SU-DHL-6 (cell line): ENCODE measurements around the gene CCDC127.

Experiments used
- H2AFZ ChIP-seq: fragments of 200-600 bp; sonication (generic); 2 replicates; pipeline ENCODE4 v1.6.1; 2014; ENCODE audit warnings: low read depth, mild to moderate bottlenecking, moderate library complexity, mixed read lengths, antibody characterized with exemption, low read length; ENCODE audit not compliant: severe bottlenecking
- H3F3A ChIP-seq: fragments of 200-600 bp; shearing (Covaris generic); 2 replicates; pipeline ENCODE4 v1.6.0; 2016; ENCODE audit warnings: antibody characterized with exemption, mild to moderate bottlenecking; ENCODE audit not compliant: insufficient read depth
- H3K27ac ChIP-seq: fragments of 200-600 bp; sonication (generic); 2 replicates; pipeline ENCODE4 v1.5.1; 2016; ENCODE audit warnings: low read depth, mild to moderate bottlenecking, low read length, moderate library complexity, mixed read lengths
- H3K27me3 ChIP-seq: fragments of 200-600 bp; sonication (generic), shearing (Covaris generic); 2 replicates; pipeline ENCODE4 v1.6.0; 2014; ENCODE audit warnings: mild to moderate bottlenecking, low read length
- H3K36me3 ChIP-seq: fragments of 200-600 bp; sonication (generic); 2 replicates; pipeline ENCODE4 v1.6.1; 2014; ENCODE audit warnings: mild to moderate bottlenecking, low read length, mixed read lengths
- H3K4me2 ChIP-seq: fragments of 300-600, 200-600 bp; shearing (Covaris generic), sonication (generic); 2 replicates; pipeline ENCODE4 v1.6.0; 2014; ENCODE audit warnings: low read length, low read depth, mild to moderate bottlenecking; ENCODE audit not compliant: poor library complexity, severe bottlenecking
- H3K4me3 ChIP-seq: fragments of 200-600 bp; sonication (generic); 2 replicates; pipeline ENCODE4 v1.5.1; 2014; ENCODE audit warnings: antibody characterized with exemption, low read length, mild to moderate bottlenecking, mixed read lengths; ENCODE audit not compliant: insufficient read depth, poor library complexity, severe bottlenecking
- H3K79me2 ChIP-seq: fragments of 200-600 bp; sonication (generic); 2 replicates; pipeline ENCODE4 v1.6.1; 2014; ENCODE audit warnings: mild to moderate bottlenecking, low read length, moderate library complexity; ENCODE audit not compliant: insufficient read depth
- H3K9ac ChIP-seq: fragments of 200-600 bp; sonication (generic); 2 replicates; pipeline ENCODE4 v1.7.0; 2014; ENCODE audit warnings: mild to moderate bottlenecking, low read length
- H3K9me2 ChIP-seq: fragments of 200-600 bp; sonication (generic); replicated peaks from 2 replicates; pipeline ENCODE4 v1.6.1; 2014; ENCODE audit warnings: low read length; ENCODE audit not compliant: insufficient read depth
- H3K9me3 ChIP-seq: fragments of 200-600 bp; sonication (generic); 2 replicates; pipeline ENCODE4 v1.6.1; 2014; ENCODE audit warnings: low read length, mixed read lengths; ENCODE audit not compliant: insufficient read depth
- H4K20me1 ChIP-seq: fragments of 200-600 bp; sonication (generic); 2 replicates; pipeline ENCODE4 v1.6.1; 2014; ENCODE audit warnings: low read depth, mild to moderate bottlenecking, antibody characterized with exemption, low read length, moderate library complexity, mixed read lengths
- EZH2phosphoT487 ChIP-seq: fragments of 200-600 bp; sonication (generic), shearing (Covaris generic); conservative IDR thresholded peaks from 2 replicates; pipeline ENCODE4 v1.6.1; 2018; ENCODE audit warnings: mild to moderate bottlenecking, antibody characterized with exemption, low read length, moderate library complexity, mixed read lengths
- TF ChIP-seq, protein P1 (sequence below): fragments of 200-600 bp; sonication (generic); IDR thresholded peaks from one replicate; pipeline ENCODE4 v1.5.1; 2017; ENCODE audit warnings: antibody characterized with exemption, mild to moderate bottlenecking, low read length, moderate library complexity; ENCODE audit not compliant: insufficient read depth, poor library complexity, severe bottlenecking

CCDC127 gene

DNA sequence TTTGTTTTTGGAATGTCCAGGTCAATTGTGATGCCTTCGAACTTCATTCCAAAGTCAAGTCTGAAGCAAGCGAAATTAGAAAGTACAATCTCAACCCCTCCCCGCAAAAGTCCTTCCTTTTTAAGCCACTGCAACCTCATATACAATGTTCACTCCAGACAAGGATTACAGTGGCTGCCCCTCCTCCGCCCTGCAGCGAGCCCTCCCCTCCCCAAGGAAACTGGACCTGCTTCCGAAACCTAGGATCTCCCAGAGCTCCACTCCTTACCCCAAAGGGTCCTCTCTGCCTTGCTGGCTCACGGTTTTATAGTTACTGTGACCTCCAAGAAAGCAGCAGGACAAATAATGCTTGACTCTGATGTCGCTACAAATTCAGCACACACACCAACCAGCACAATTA, 16.3 kb downstream of the CCDC127 start:
- H3K79me2 ChIP-seq: 0 out of 2 replicates have a peak, but pooled peaks cover 3% of the 10 kb centered on the region
- H2AFZ ChIP-seq: no peak overlapping the region
- no peak overlapping the region for H3K9ac ChIP-seq
- 0 out of 2 replicates have a peak, but pooled peaks cover 2% of the 10 kb centered on the region for H3K36me3 ChIP-seq
- no peaks in the 10 kb centered on the region for H3K9me2 ChIP-seq
- 0 out of 2 replicates have a peak, but pooled peaks cover 5% of the 10 kb centered on the region for H4K20me1 ChIP-seq
- H3K4me3 ChIP-seq: no peak overlapping the region
- H3K27ac ChIP-seq: no peak overlapping the region
- no peaks in the 10 kb centered on the region for H3K27me3 ChIP-seq
- H3K9me3 ChIP-seq: no peaks in the 10 kb centered on the region
- no peaks in the 10 kb centered on the region for H3F3A ChIP-seq
- TF ChIP-seq EZH2phosphoT487: no peak
- TF ChIP-seq, protein P1, sequence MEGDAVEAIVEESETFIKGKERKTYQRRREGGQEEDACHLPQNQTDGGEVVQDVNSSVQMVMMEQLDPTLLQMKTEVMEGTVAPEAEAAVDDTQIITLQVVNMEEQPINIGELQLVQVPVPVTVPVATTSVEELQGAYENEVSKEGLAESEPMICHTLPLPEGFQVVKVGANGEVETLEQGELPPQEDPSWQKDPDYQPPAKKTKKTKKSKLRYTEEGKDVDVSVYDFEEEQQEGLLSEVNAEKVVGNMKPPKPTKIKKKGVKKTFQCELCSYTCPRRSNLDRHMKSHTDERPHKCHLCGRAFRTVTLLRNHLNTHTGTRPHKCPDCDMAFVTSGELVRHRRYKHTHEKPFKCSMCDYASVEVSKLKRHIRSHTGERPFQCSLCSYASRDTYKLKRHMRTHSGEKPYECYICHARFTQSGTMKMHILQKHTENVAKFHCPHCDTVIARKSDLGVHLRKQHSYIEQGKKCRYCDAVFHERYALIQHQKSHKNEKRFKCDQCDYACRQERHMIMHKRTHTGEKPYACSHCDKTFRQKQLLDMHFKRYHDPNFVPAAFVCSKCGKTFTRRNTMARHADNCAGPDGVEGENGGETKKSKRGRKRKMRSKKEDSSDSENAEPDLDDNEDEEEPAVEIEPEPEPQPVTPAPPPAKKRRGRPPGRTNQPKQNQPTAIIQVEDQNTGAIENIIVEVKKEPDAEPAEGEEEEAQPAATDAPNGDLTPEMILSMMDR: no peak
- H3K4me2 ChIP-seq: no peak overlapping the region

DNA sequence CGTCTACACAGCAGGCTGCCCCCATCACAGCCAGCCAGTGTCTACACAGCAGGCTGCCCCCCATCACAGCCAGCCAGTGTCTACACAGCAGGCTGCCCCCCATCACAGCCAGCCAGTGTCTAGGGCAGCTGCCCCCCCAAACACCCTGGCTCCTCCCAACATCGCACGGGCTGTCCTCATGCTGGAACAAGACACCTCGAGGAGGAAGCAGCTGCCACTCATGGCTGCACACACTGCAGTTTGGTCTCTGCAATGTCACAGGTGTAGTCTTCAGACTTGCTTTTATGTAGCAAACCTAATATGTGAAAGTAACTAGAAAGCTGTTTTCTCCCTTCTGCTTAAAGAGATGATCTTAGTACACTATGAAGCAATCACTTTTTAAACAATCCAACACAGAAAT, 17.0 kb downstream of the CCDC127 start:
- no peak overlapping the region for H3K4me3 ChIP-seq
- no peaks in the 10 kb centered on the region for H3K79me2 ChIP-seq
- no peak overlapping the region for H3K27ac ChIP-seq

GRCh38 chr5:199950-200645, 17.9 kb downstream of the CCDC127 start:
- 0 out of 2 replicates have a peak, but pooled peaks cover 5% of the 10 kb centered on the region for H4K20me1 ChIP-seq
- H3K27me3 ChIP-seq: no peaks in the 10 kb centered on the region
- no peaks in the 10 kb centered on the region for H3K79me2 ChIP-seq
- H3K36me3 ChIP-seq: 0 out of 2 replicates have a peak, but pooled peaks cover 2% of the 10 kb centered on the region
- no peak overlapping the region for H3K4me3 ChIP-seq
- H3K4me2 ChIP-seq: no peak overlapping the region
- no peaks in the 10 kb centered on the region for H3F3A ChIP-seq
- H3K9ac ChIP-seq: no peak overlapping the region
- TF ChIP-seq EZH2phosphoT487: no peak
- TF ChIP-seq, protein P1: no peak
- no peaks in the 10 kb centered on the region for H3K9me2 ChIP-seq
- H2AFZ ChIP-seq: no peak overlapping the region
- no peaks in the 10 kb centered on the region for H3K9me3 ChIP-seq
- no peak overlapping the region for H3K27ac ChIP-seq

More for the DNA sequence above, 17.0 kb downstream of the CCDC127 start:
- Histone ChIP-seq H3K4me2 (no peak overlapping the region), H3K27me3 (no peaks in the 10 kb centered on the region), H4K20me1 (0 out of 2 replicates have a peak, but pooled peaks cover 5% of the 10 kb centered on the region), H3K9ac (no peak overlapping the region), H3K9me2 (no peaks in the 10 kb centered on the region), H3K9me3 (no peaks in the 10 kb centered on the region), H3K36me3 (0 out of 2 replicates have a peak, but pooled peaks cover 2% of the 10 kb centered on the region), H3F3A (no peaks in the 10 kb centered on the region), H2AFZ (no peak overlapping the region)
- TF ChIP-seq, protein P1: no peak
- no peak for TF ChIP-seq EZH2phosphoT487
